GM23248 (cell line): Measurements from ENCODE around the gene LMX1A. TPM values are rescaled to one million over a fixed set of nuclear protein-coding genes. Genes with fewer than 3 reads are reported as not detected.

Source experiments
- DNase-seq: peaks from one replicate; pipeline ENCODE4 v3.0.0-alpha.2; 2015
- H2AFZ ChIP-seq: fragments of 200-600 bp; sonication (generic); 2 replicates; pipeline ENCODE4 v1.6.1; 2016; ENCODE audit warnings: antibody characterized with exemption
- H3F3A ChIP-seq: fragments of 200-600 bp; sonication (generic); 2 replicates; pipeline ENCODE4 v1.6.1; 2016; ENCODE audit warnings: mild to moderate bottlenecking, antibody characterized with exemption, mixed run types; ENCODE audit not compliant: insufficient read depth
- H3K27ac ChIP-seq: fragments of 200-600 bp; sonication (generic); 2 replicates; pipeline ENCODE4 v1.5.1; 2016; ENCODE audit warnings: mild to moderate bottlenecking
- H3K27me3 ChIP-seq: fragments of 200-600 bp; sonication (generic); replicated peaks from 2 replicates; pipeline ENCODE4 v1.6.1; 2016; ENCODE audit warnings: mild to moderate bottlenecking; ENCODE audit not compliant: insufficient read depth
- H3K36me3 ChIP-seq: fragments of 200-600 bp; sonication (generic); 2 replicates; pipeline ENCODE4 v1.6.1; 2016; ENCODE audit warnings: low read depth, mild to moderate bottlenecking
- H3K4me1 ChIP-seq: fragments of 200-600 bp; sonication (generic); 2 replicates; pipeline ENCODE4 v1.6.1; 2016; ENCODE audit warnings: mild to moderate bottlenecking; ENCODE audit not compliant: insufficient read depth
- H3K4me2 ChIP-seq: fragments of 200-600 bp; sonication (generic); one replicate; pipeline ENCODE4 v1.6.1; 2016; ENCODE audit warnings: mild to moderate bottlenecking; ENCODE audit not compliant: unreplicated experiment
- H3K4me3 ChIP-seq: fragments of 200-600 bp; sonication (generic); 2 replicates; pipeline ENCODE4 v1.5.1; 2016; ENCODE audit warnings: mild to moderate bottlenecking
- H3K79me2 ChIP-seq: fragments of 200-600 bp; sonication (generic); 2 replicates; pipeline ENCODE4 v1.6.1; 2016; ENCODE audit warnings: mild to moderate bottlenecking; ENCODE audit not compliant: insufficient read depth
- H3K9ac ChIP-seq: fragments of 200-600 bp; sonication (generic); 2 replicates; pipeline ENCODE4 v1.6.1; 2016; ENCODE audit warnings: mild to moderate bottlenecking
- H3K9me2 ChIP-seq: fragments of 200-600 bp; sonication (generic); 2 replicates; pipeline ENCODE4 v1.6.1; 2016; ENCODE audit warnings: mixed run types, mild to moderate bottlenecking, moderate library complexity; ENCODE audit not compliant: insufficient read depth
- H3K9me3 ChIP-seq: fragments of 200-600 bp; sonication (generic); one replicate; pipeline ENCODE4 v1.6.1; 2017; ENCODE audit warnings: low read depth
- H4K20me1 ChIP-seq: fragments of 200-600 bp; sonication (generic); 2 replicates; pipeline ENCODE4 v1.6.0; 2016; ENCODE audit not compliant: insufficient read depth
- EZH2 ChIP-seq: fragments of 200-600 bp; sonication (generic); IDR thresholded peaks from 2 replicates; pipeline ENCODE4 v1.6.1; 2018; ENCODE audit warnings: antibody characterized with exemption, mild to moderate bottlenecking; ENCODE audit not compliant: insufficient read depth, poor library complexity, severe bottlenecking
- EZH2phosphoT487 ChIP-seq: fragments of 200-600 bp; sonication (generic); IDR thresholded peaks from 2 replicates; pipeline ENCODE4 v1.6.1; 2018; ENCODE audit warnings: antibody characterized with exemption, moderate library complexity, mild to moderate bottlenecking, low read depth; ENCODE audit not compliant: insufficient read depth
- WGBS, 2 experiments: methylation state at CpG; one replicate each; pipeline ENCODE4 v1.1.6; 2015 to 2017; ENCODE audit warnings: low lambda C conversion rate in 2 of 2, low coverage in 1 of 2; ENCODE audit errors: missing lambda C conversion rate in 2 of 2; 5-methylcytosine and 5-hydroxymethylcytosine counted together
- in situ Hi-C: fragments of 300-500 bp; cut with MboI; formaldehyde crosslinking; loops from 2 replicates; pipeline ENCODE4 v1.15.0; 2020
- polyA plus RNA-seq: library from polyadenylated mRNA; unstranded; fragments of >200 nt; fragmentation: Nextera tagmentation; extraction: Ambion mirVana; gene quantifications from 2 replicates; pipeline ENCODE4 v1.2.1, GENCODE V29; 2016
- total RNA-seq: library from RNA; depleted of rRNA; stranded (reverse); fragments of >200 nt; shearing (Covaris generic); gene quantifications from 2 replicates; pipeline ENCODE4 v1.2.3, GENCODE V29; 2014

The LMX1A gene
- total and polyA plus RNA-seq, 2 experiments from 2014 or later = not detected

- no peaks in the 10 kb centered on the region for H3K36me3 ChIP-seq
- no peak for TF ChIP-seq EZH2
- no peak for TF ChIP-seq EZH2phosphoT487
- H3F3A ChIP-seq = no peaks in the 10 kb centered on the region
- H2AFZ ChIP-seq = no peak overlapping the region
- H3K9me2 ChIP-seq = no peaks in the 10 kb centered on the region
- DNase-seq = no peak
- WGBS, 2 experiments = 13 to 21% methylated on average over 3 of the region's 3 CpGs
- H3K4me3 ChIP-seq = no peak overlapping the region
- no peaks in the 10 kb centered on the region for H3K9me3 ChIP-seq
- H3K27me3 ChIP-seq = no peaks in the 10 kb centered on the region; the same call in 1 of the 2 replicates
- in situ Hi-C loops = no loop called here
- H3K4me1 ChIP-seq = no peaks in the 10 kb centered on the region
- H3K27ac ChIP-seq = no peak overlapping the region
- H3K79me2 ChIP-seq = no peaks in the 10 kb centered on the region
- no peak overlapping the region for H3K9ac ChIP-seq
- H3K4me2 ChIP-seq = no peak overlapping the region
- no peaks in the 10 kb centered on the region for H4K20me1 ChIP-seq
Observed at GRCh38 chr1:165169729-165170128, 186.8 kb downstream of the LMX1A start.

- H3K9me2 ChIP-seq = no peaks in the 10 kb centered on the region
- no peak overlapping the region for H3K27ac ChIP-seq
- H3K36me3 ChIP-seq = no peaks in the 10 kb centered on the region
- H3K4me1 ChIP-seq = no peaks in the 10 kb centered on the region
- H3K4me3 ChIP-seq = no peak overlapping the region
- H3K4me2 ChIP-seq = no peak overlapping the region
- TF ChIP-seq EZH2 = no peak
- no peak for TF ChIP-seq EZH2phosphoT487
- H4K20me1 ChIP-seq = no peaks in the 10 kb centered on the region
- H3K9me3 ChIP-seq = no peaks in the 10 kb centered on the region
- in situ Hi-C loops = no loop called here
- H3K9ac ChIP-seq = no peak overlapping the region
- H3K27me3 ChIP-seq = no peaks in the 10 kb centered on the region; the same call in 1 of the 2 replicates
- H3K79me2 ChIP-seq = no peaks in the 10 kb centered on the region
- H3F3A ChIP-seq = no peaks in the 10 kb centered on the region
- no peak overlapping the region for H2AFZ ChIP-seq
- DNase-seq = no peak
- 19 to 21% methylated on average over 1 of the region's 1 CpG for WGBS, 2 experiments
Observed at GRCh38 chr1:165169028-165169427, 187.5 kb downstream of the LMX1A start.

- Histone ChIP-seq H3K9me3 (no peaks in the 10 kb centered on the region), H3K27me3 (no peaks in the 10 kb centered on the region; the same call in 1 of the 2 replicates), H4K20me1 (no peaks in the 10 kb centered on the region), H3K9me2 (no peaks in the 10 kb centered on the region), H3K36me3 (no peaks in the 10 kb centered on the region), H3K4me1 (no peaks in the 10 kb centered on the region), H2AFZ (no peak overlapping the region), H3F3A (no peaks in the 10 kb centered on the region), H3K9ac (no peak overlapping the region), H3K27ac (no peak overlapping the region), H3K4me3 (no peak overlapping the region), H3K79me2 (no peaks in the 10 kb centered on the region), H3K4me2 (no peak overlapping the region)
- DNase-seq = no peak
- no peak for TF ChIP-seq EZH2
- no peak for TF ChIP-seq EZH2phosphoT487
- WGBS, 2 experiments = 0 to 1% methylated on average over 4 of the region's 4 CpGs
- in situ Hi-C loops = no loop called here
Observed at GRCh38 chr1:165168467-165168866, 188.0 kb downstream of the LMX1A start.

GRCh38 chr1:165162671-165163241 lies 193.8 kb downstream of the LMX1A start:
- Histone ChIP-seq H3K9ac (no peak overlapping the region), H3K4me2 (no peak overlapping the region), H3K9me2 (no peaks in the 10 kb centered on the region), H3K79me2 (no peaks in the 10 kb centered on the region), H4K20me1 (no peaks in the 10 kb centered on the region), H2AFZ (no peak overlapping the region), H3F3A (no peaks in the 10 kb centered on the region), H3K4me1 (no peaks in the 10 kb centered on the region), H3K36me3 (no peaks in the 10 kb centered on the region), H3K27me3 (no peaks in the 10 kb centered on the region), H3K27ac (no peak overlapping the region), H3K9me3 (no peaks in the 10 kb centered on the region), H3K4me3 (no peak overlapping the region)
- DNase-seq = peak; percentile 6
- in situ Hi-C loops = no loop called here
- WGBS, 2 experiments = 57% methylated on average over 11 of the region's 11 CpGs
- TF ChIP-seq EZH2 = no peak
- TF ChIP-seq EZH2phosphoT487 = no peak

- Histone ChIP-seq H3K27ac (no peak overlapping the region), H3K4me3 (no peak overlapping the region), H3K27me3 (no peaks in the 10 kb centered on the region), H3K9me2 (no peaks in the 10 kb centered on the region), H3K79me2 (no peaks in the 10 kb centered on the region), H2AFZ (no peak overlapping the region), H3K9me3 (no peaks in the 10 kb centered on the region), H4K20me1 (no peaks in the 10 kb centered on the region), H3K4me2 (no peak overlapping the region), H3K9ac (no peak overlapping the region), H3K36me3 (no peaks in the 10 kb centered on the region), H3K4me1 (no peaks in the 10 kb centered on the region), H3F3A (no peaks in the 10 kb centered on the region)
- WGBS, 2 experiments = 25% methylated on average over 4 of the region's 4 CpGs
- TF ChIP-seq EZH2phosphoT487 = no peak
- no peak for TF ChIP-seq EZH2
- in situ Hi-C loops = no loop called here
- DNase-seq = no peak
Observed at GRCh38 chr1:165161130-165161529, 195.4 kb downstream of the LMX1A start.
